ENCODE measurements around the gene GFI1B.

DNA sequence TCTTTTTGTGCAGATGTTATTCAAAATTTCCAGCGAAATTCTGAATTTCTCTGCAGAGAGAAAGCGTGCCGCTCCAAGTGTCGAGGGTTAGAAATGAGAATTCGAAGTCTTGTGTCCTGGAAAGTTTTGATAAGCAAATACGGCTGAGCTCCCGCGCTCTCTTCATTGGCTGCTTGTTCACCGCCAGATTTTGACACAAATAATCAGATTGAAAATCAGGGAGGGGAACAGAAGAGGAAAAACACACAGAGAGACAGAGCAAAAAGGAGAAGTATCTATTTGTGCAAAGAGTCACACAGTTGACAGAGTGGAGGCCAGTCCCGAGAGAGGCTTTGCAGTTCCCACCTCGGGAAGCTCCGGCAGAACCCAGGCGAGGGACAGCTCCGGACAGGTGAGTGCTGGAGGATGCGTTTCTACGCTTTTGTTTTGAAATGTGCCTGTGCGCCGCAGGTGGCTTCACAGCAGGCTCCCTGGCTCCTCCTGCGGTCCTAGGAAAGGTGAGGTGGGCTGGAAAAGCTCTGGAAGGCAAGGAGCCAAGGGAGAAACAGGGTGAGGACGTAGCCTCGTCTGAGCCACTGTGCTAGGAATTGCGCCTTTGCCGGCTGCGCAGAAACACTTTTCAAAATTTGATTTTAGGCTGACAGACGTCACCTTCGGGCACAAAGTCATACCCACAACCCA lies at the start of gene GFI1B:
- TF ChIP-seq, protein P1, sequence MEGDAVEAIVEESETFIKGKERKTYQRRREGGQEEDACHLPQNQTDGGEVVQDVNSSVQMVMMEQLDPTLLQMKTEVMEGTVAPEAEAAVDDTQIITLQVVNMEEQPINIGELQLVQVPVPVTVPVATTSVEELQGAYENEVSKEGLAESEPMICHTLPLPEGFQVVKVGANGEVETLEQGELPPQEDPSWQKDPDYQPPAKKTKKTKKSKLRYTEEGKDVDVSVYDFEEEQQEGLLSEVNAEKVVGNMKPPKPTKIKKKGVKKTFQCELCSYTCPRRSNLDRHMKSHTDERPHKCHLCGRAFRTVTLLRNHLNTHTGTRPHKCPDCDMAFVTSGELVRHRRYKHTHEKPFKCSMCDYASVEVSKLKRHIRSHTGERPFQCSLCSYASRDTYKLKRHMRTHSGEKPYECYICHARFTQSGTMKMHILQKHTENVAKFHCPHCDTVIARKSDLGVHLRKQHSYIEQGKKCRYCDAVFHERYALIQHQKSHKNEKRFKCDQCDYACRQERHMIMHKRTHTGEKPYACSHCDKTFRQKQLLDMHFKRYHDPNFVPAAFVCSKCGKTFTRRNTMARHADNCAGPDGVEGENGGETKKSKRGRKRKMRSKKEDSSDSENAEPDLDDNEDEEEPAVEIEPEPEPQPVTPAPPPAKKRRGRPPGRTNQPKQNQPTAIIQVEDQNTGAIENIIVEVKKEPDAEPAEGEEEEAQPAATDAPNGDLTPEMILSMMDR (IDR thresholded peaks at IDR 0.05 in 2 of 3, conservative IDR thresholded peaks at IDR 0.05 in 1 of 3; ENCODE audit: control insufficient read depth in 2 of 3, extremely low read depth in 1 of 3, insufficient read depth in 1 of 3, low read depth in 3 of 3, low read length in 3 of 3): no peak
- TF ChIP-seq POLR2A (IDR thresholded peaks at IDR 0.05; ENCODE audit: low read depth, low read length): no peak
- no peak for TF ChIP-seq EP300 (IDR thresholded peaks at IDR 0.05; ENCODE audit: borderline replicate concordance in 1 of 2, control insufficient read depth in 1 of 2, low read depth in 2 of 2, low read length in 2 of 2)
- TF ChIP-seq POLR2AphosphoS5 (IDR thresholded peaks at IDR 0.05; ENCODE audit: low read length): no peak
- no peak for TF ChIP-seq CBFB (IDR thresholded peaks at IDR 0.05; ENCODE audit: low read depth)
- no peak for TF ChIP-seq PML (IDR thresholded peaks at IDR 0.05; ENCODE audit: low read length)
- TF ChIP-seq, protein P2, sequence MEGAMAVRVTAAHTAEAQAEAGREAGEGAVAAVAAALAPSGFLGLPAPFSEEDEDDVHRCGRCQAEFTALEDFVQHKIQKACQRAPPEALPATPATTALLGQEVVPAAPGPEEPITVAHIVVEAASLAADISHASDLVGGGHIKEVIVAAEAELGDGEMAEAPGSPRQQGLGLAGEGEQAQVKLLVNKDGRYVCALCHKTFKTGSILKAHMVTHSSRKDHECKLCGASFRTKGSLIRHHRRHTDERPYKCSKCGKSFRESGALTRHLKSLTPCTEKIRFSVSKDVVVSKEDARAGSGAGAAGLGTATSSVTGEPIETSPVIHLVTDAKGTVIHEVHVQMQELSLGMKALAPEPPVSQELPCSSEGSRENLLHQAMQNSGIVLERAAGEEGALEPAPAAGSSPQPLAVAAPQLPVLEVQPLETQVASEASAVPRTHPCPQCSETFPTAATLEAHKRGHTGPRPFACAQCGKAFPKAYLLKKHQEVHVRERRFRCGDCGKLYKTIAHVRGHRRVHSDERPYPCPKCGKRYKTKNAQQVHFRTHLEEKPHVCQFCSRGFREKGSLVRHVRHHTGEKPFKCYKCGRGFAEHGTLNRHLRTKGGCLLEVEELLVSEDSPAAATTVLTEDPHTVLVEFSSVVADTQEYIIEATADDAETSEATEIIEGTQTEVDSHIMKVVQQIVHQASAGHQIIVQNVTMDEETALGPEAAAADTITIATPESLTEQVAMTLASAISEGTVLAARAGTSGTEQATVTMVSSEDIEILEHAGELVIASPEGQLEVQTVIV (IDR thresholded peaks at IDR 0.05; ENCODE audit: borderline replicate concordance, partially characterized antibody): no peak
- TF ChIP-seq SIN3A (IDR thresholded peaks at IDR 0.05; ENCODE audit: low read depth, low read length): no peak
- no peak for TF ChIP-seq HCFC1 (IDR thresholded peaks at IDR 0.05; ENCODE audit: low read length)
- no peak for TF ChIP-seq NRF1 (conservative IDR thresholded peaks at IDR 0.05; ENCODE audit: low read depth, low read length)
- no peak for TF ChIP-seq EZH2 (IDR thresholded peaks at IDR 0.05; ENCODE audit: borderline replicate concordance, control insufficient read depth, low read depth, low read length)
- no peak for TF ChIP-seq YY1 (IDR thresholded peaks at IDR 0.05; ENCODE audit: low read depth, low read length)
- no peak for TF ChIP-seq KAT2A (conservative IDR thresholded peaks at IDR 0.05; ENCODE audit: control insufficient read depth, low read depth, low read length)
- TF ChIP-seq RFX5 (IDR thresholded peaks at IDR 0.05; ENCODE audit: low read depth, low read length): no peak

Measured in GM12878 (cell line).